Prostate gland (tissue), 2 donors: ENCODE results near the gene MBD3L2. TPM values are rescaled to one million over a fixed set of nuclear protein-coding genes. Genes with fewer than 3 reads are reported as not detected.
A peak's percentile ranks its signal among the peaks of the same experiment; 100 is the strongest.

Source experiments
- DNase-seq: peaks from one replicate; pipeline ENCODE4 v3.0.0-alpha.2; 2019; ENCODE audit warnings: low spot score
- H3K27ac ChIP-seq, 2 donors: fragments of 200-600 bp; sonication (generic); 2 replicates each; pipeline ENCODE4 v1.5.1; 2017 to 2019
- H3K27me3 ChIP-seq: fragments of 200-600 bp; sonication (generic); replicated peaks from 2 replicates; pipeline ENCODE4 v1.5.1; 2019; ENCODE audit not compliant: insufficient read depth
- H3K36me3 ChIP-seq, 2 donors: fragments of 200-600 bp; sonication (generic); 1 replicate in 1 of 2; 2 replicates in 1 of 2; pipeline versions ENCODE4 v1.5.1 to v1.8.1; 2017 to 2019
- H3K4me1 ChIP-seq: fragments of 200-600 bp; sonication (generic); replicated peaks from 2 replicates; pipeline ENCODE4 v1.5.1; 2019
- H3K4me3 ChIP-seq, 2 donors: fragments of 200-600 bp; sonication (generic); 2 replicates each; pipeline ENCODE4 v1.5.1; 2017 to 2019
- H3K9me3 ChIP-seq: fragments of 200-600 bp; sonication (generic); 2 replicates; pipeline ENCODE4 v1.5.1; 2017
- POLR2A ChIP-seq: fragments of 450-650 bp; IDR thresholded peaks from one replicate; pipeline ENCODE4 v1.6.1; 2016; ENCODE audit warnings: antibody characterized with exemption, mild to moderate bottlenecking
- POLR2AphosphoS5 ChIP-seq: sonication (generic); formaldehyde crosslinking; IDR thresholded peaks from one replicate; pipeline ENCODE4 v1.6.1; 2017; ENCODE audit warnings: antibody characterized with exemption
- WGBS: methylation state at CpG from one replicate; pipeline ENCODE4 v1.1.5; 2018; 5-methylcytosine and 5-hydroxymethylcytosine counted together
- intact Hi-C: fragments of 100-400 bp; cut with DNase I; formaldehyde crosslinking; loops from one replicate; pipeline ENCODE4 v1.14.2; 2022
- total RNA-seq, 2 donors: library from RNA; depleted of rRNA; stranded (reverse); fragments of >200 nt; gene quantifications; one replicate each; pipeline ENCODE4 v1.1.0, GENCODE V29; 2016
- TF ChIP-seq, protein P1 (sequence below), 4 experiments: fragments of 200-600 bp in 2 of 4; fragments of 450-650 bp in 2 of 4; sonication (generic) in 2 of 4; IDR thresholded peaks; 1 replicate in 3 of 4; 2 replicates in 1 of 4; pipeline ENCODE4 v1.5.1; 2016 to 2019; ENCODE audit warnings: antibody characterized with exemption in 4 of 4, mild to moderate bottlenecking in 2 of 4, moderate library complexity in 2 of 4

MBD3L2 gene
- total RNA-seq, 2 donors from 2014 or later: not detected

GRCh38 chr19:7068599-7068998, 19.5 kb downstream of the MBD3L2 start:
- no peaks in the 10 kb centered on the region for H3K27me3 ChIP-seq
- peak; percentile 3 for DNase-seq
- no peaks in the 10 kb centered on the region for H3K9me3 ChIP-seq
- TF ChIP-seq POLR2AphosphoS5 (no peak), POLR2A (no peak)
- TF ChIP-seq, protein P1, sequence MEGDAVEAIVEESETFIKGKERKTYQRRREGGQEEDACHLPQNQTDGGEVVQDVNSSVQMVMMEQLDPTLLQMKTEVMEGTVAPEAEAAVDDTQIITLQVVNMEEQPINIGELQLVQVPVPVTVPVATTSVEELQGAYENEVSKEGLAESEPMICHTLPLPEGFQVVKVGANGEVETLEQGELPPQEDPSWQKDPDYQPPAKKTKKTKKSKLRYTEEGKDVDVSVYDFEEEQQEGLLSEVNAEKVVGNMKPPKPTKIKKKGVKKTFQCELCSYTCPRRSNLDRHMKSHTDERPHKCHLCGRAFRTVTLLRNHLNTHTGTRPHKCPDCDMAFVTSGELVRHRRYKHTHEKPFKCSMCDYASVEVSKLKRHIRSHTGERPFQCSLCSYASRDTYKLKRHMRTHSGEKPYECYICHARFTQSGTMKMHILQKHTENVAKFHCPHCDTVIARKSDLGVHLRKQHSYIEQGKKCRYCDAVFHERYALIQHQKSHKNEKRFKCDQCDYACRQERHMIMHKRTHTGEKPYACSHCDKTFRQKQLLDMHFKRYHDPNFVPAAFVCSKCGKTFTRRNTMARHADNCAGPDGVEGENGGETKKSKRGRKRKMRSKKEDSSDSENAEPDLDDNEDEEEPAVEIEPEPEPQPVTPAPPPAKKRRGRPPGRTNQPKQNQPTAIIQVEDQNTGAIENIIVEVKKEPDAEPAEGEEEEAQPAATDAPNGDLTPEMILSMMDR (IDR thresholded peaks at IDR 0.05): no peak
- intact Hi-C loops: no loop called here
- peaks cover 3 to 18% of the 10 kb centered on the region in 2 donors for H3K36me3 ChIP-seq
- peak overlapping the region in 1 of 2 donors; percentile 79 for H3K27ac ChIP-seq
- 82% methylated on average over 6 of the region's 6 CpGs for WGBS
- peak overlapping the region in 1 of 2 donors; percentile 78 for H3K4me3 ChIP-seq
- no peaks in the 10 kb centered on the region for H3K4me1 ChIP-seq

DNA sequence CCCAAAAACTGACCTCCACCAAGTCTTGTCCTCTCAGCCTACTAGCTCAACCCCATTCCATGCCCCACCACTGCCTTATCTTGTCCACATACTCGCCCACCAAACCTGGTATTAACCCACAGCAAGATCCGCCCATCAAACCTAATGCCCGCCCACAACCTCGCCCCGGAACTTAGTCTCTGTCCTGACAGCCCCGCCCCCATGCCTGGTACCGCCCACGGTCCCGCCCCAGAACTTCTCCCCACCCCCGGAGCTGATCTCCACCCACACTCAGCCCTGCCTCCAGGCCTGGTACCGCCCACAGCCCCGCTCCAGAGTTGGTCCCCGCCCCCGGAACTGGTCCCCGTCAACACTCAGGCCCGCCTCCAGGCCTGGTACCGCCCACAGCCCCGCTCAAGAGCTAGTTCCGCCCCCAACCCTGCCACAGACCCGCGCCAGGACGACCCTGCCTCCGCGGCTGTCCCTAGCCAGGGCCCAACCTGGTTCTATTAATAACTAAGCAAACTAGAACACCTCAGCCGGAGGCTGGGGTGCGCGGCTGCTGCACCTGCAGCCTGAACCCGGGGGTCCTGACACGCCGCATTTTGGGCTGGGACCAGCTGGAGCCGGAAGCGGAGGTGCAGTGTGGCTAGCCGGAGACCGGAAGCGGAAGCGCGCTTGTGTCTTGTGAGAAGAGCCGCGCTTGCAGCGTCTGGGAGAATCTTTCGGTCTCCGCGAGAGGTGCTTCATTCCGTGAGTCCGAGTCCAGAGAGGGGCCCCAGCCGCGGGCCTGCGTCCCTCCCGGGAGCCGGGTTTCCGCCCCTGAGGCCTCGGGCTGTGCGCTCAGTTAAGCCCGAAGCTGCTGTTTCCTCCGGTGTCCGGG, 20.2 kb downstream of the MBD3L2 start, which contains the start of gene ZNF557:
Gene ZNF557 (plus strand): TSS at position 662 of the 862 bp plus-strand sequence. CDS start 5,372 bp downstream, outside the sequence.
- H3K36me3 ChIP-seq: peaks cover 3 to 20% of the 10 kb centered on the region in 2 donors
- H3K27me3 ChIP-seq: no peaks in the 10 kb centered on the region
- intact Hi-C loops: no loop called here
- DNase-seq: peak; percentile 98
- H3K4me1 ChIP-seq: no peaks in the 10 kb centered on the region
- WGBS: under 1% methylated on average over 52 of the region's 56 CpGs
- H3K9me3 ChIP-seq: no peaks in the 10 kb centered on the region
- H3K4me3 ChIP-seq: peak within 1 kb of the TSS; percentile 78 to 94
- peak; percentile 83 for TF ChIP-seq POLR2AphosphoS5
- TF ChIP-seq, protein P1 (IDR thresholded peaks at IDR 0.05): peak in 1 of 4 experiments; percentile 2
- TF ChIP-seq POLR2A: peak; percentile 33
- peak within 1 kb of the TSS; percentile 79 to 85 for H3K27ac ChIP-seq

GRCh38 chr19:7069904-7070226, 20.7 kb downstream of the MBD3L2 start:
- Histone ChIP-seq H3K4me3 (peak overlapping the region; percentile 78 to 94), H3K4me1 (no peaks in the 10 kb centered on the region), H3K9me3 (no peaks in the 10 kb centered on the region), H3K27me3 (no peaks in the 10 kb centered on the region), H3K27ac (peak overlapping the region; percentile 79 to 85), H3K36me3 (peaks cover 3 to 23% of the 10 kb centered on the region in 2 donors)
- no peak for TF ChIP-seq POLR2AphosphoS5
- TF ChIP-seq, protein P1 (IDR thresholded peaks at IDR 0.05): no peak
- no peak for TF ChIP-seq POLR2A
- under 1% methylated on average over 12 of the region's 12 CpGs for WGBS
- DNase-seq: no peak
- intact Hi-C loops: no loop called here

GRCh38 chr19:7072541-7072940, 23.4 kb downstream of the MBD3L2 start:
- H3K27me3 ChIP-seq: no peaks in the 10 kb centered on the region
- no peak for DNase-seq
- H3K4me3 ChIP-seq: no peak overlapping the region
- no peaks in the 10 kb centered on the region for H3K9me3 ChIP-seq
- H3K4me1 ChIP-seq: no peaks in the 10 kb centered on the region
- WGBS: 89% methylated on average over 6 of the region's 6 CpGs
- H3K27ac ChIP-seq: no peak overlapping the region
- no peak for TF ChIP-seq POLR2A
- no peak for TF ChIP-seq POLR2AphosphoS5
- TF ChIP-seq, protein P1 (IDR thresholded peaks at IDR 0.05): no peak
- peaks cover 7 to 41% of the 10 kb centered on the region in 2 donors for H3K36me3 ChIP-seq
- intact Hi-C loops: no loop called here
